ENCODE results near the gene DBI.

DBI gene

DNA sequence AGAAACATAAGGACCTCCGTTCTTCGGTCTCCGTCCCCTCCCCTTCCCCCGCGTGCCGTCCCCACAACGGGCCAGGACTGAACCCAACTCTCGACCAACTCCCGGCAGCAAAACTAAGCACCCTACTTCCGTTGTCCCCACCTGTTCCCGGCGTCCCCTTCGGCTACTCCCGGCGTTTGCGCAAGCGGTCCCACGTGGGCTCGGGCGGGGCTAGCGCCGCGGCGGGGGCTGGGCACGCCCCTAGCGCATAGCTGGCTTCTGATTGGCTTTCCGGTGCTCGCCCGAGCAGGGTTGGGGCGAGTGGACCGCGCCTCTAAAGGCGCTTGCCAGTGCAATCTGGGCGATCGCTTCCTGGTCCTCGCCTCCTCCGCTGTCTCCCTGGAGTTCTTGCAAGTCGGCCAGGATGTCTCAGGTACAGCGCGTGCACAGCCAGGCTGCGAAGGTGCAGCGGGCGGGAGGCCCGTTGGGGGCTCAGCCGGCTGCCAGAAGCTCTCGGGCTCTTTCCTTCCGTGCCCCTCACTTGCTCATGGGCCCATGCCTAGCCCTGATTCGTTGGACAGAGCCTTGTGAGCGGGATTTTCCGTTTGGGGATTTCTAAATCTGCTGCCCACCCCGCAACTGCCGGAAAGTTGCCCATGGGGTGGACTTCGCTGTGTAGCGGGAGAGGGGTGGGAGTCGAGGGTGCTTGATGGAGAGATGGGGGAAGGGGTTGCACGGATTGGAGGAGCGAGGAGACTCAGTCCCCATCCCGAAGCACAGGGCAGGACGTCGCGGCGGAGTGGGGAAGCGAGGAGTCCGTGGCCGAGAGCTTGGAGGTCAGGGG is at the start of gene DBI, which contains the start of gene C2orf76:
Gene DBI, plus strand, starts transcription at position 329 of the 823 bp plus-strand sequence. Its CDS starts 75 bp downstream, at position 404.
Gene C2orf76, minus strand, starts transcription at position 186 of the 823 bp plus-strand sequence. CDS start 26,875 bp downstream, outside the sequence.
- DNase-seq (ENCODE audit: low read depth in 3 of 3): peak; percentile 82 to 91 (median 85)

DNA sequence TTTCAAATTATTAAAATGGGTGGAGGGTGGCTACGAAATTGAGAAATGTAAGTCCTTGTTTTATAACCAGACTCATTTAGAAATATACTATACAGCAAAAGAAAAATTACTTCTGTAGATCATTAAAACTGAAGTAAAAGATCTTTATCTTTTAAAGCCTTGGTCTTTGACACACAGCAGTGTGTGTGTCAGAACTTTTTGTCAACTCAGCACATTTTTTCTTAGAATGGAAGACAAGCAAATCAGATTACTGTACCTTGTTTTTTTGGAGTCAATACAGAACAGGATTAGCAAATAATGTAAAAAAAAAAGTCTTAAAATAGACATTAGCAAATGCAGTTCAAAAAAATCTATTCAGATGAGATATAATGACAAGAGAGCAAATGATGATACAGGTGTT is 49.2 kb upstream of the DBI start:
- no peak for DNase-seq (ENCODE audit: low read depth in 3 of 3)

DNA sequence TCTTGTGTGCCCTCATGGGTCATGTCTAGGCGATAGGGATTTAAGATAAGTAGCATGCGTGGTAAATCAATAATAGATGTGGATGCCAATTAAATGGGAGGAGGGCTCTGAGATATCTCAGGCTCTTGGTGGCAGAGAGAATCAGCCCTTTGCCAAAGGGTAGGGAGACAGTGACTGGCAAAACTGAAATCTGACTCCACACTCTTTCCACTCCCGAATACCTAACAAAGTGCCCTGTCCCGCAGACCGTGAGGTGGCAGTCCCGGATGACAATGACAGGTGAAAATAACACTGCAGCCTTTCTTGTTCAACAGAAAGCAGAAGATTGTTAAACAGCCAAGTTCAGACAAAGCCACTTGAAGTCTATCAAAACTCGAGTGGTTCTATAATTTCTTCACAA is 47.2 kb upstream of the DBI start:
- no peak for DNase-seq (ENCODE audit: low read depth in 3 of 3)

DNA sequence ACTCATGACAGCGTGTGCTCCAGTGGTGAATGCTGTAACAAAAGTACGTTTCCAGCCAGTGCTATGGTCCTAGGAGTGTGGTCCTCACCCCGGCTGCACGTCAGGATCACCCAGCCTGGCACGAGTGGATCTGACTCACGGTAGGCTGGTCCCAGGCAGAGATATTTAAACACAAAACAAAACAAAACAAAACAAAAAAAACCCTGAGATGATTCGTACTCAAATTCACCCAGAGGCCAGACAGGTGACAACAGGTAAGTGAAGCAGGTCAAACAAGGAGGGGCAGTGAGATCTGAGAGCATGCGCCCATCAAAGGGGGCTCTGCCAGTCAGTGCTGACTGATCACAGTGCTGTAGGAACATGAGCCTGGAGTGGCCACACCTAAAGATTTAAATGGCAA is 43.3 kb upstream of the DBI start:
- DNase-seq (ENCODE audit: low read depth in 3 of 3): no peak

DNA sequence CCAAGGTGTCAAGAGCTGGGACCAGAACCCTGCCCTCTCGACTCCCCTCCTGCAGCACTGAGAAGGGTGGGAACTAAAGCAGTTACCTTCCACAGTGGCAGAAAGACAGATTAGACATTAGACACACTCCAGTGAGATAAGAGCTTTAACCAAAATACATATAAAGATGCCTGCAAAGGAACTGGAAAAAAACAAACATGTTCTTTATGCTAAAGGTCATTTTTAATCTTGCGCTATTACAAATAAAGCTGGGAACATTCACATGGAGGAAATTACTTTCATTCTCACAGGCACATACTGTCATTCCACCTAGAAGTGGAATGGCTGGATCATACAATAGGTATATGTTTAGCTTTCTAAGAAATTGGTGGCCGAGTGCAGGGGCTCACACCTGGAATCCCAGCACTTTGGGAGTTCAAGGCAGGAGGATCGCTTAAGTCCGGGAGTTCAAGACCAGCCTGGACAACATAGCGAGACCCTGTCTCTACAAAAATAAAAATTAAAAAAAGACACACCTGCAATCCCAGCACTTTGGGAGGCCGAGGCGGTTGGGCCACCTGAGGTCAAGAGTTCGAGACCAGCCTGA is 42.0 kb upstream of the DBI start:
- no peak for DNase-seq (ENCODE audit: low read depth in 3 of 3)

DNA sequence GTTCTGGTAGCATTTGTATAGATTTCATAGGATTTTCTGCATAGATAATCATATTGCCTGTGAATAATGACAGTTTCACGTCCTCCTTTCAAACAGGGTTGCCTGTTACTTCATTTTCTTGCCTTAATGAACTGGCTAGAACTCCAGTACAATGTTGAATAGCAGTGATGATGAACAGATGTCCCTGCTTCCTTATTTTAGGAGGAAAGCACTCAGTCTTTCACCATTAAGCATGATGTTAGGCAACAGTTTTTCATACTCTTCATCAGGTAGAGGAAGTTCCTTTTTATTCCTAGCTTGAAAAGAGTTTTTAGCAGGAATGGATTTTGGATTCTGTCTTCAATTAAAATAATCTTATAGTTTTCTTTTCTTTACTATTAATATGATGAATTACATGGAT is 39.8 kb upstream of the DBI start:
- no peak for DNase-seq (ENCODE audit: low read depth in 3 of 3)

DNA sequence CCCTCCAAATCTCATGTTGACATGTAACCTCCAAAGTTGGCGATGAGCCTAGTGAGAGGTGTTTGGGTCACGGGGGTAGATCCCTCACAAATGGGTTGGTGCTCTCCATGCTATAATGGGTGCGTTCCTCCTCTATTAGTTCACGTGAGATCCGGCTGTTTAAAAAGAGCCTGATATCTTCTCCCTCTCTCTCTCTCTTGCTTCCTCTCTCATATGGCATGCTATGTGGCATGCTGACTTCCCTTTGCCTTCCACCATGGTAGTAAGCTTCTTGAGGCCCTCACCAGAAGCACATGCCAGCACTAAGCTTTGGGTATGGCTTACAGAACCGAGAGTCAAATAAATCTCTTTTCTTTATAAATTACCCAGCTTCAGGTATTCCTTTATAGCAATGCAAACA is 39.3 kb upstream of the DBI start:
- DNase-seq (ENCODE audit: low read depth in 3 of 3): no peak

DNA sequence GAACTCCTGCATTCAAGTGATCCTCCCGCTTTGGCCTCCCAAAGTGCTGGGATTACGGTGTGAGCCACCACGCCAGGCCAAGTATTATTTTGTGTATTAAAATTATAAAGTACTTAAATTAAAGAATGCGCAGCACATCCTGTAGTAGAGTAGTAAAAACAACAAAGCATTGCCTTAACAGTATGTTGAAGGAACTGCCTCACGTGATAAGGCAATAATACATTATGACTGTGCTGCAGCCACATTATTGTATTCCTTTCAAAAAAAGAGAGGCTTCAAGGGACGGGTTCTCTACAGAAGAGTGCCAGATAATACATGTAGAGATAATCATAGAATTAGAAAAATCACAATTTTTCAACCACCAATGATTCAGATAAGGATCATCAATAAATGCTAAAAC is 33.8 kb upstream of the DBI start:
- no peak for DNase-seq (ENCODE audit: low read depth in 3 of 3)

DNA sequence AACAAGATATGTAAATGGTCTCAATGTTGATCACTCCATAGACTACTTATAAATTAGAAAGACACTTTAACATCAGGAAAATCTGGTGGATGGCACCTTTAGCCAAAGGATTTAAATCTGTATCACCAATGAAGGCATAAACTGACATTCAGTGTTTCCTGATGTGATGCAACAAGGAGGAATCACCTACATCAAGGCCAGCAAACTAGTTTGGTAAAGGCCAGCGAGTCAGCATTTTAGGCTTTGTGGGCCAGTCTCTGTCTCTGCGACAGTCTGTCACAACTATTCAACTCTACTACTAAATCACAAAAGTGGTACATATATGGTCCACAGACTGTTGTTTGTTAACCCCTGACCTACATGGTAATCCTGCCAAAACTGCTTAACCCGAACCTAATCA is 33.4 kb upstream of the DBI start:
- no peak for DNase-seq (ENCODE audit: low read depth in 3 of 3)

DNA sequence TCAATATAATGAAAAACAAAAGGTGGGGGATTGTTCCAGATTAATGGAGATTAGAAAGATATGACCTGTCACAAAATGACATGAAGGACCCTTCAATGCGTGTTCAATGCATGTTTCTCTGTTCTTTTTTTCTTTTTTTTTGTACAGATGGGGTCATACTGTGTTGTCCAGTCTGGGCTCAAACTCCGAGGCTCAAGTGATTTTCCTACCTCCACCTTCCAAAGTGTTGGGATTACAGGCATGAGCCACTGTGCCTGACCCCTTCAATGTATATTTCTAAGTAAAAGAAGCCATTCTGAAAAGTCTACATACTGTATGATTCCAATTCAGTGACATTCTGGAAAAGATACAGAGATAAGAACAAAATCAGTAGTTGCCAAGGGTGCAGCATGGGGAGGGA is 32.9 kb upstream of the DBI start:
- DNase-seq (ENCODE audit: low read depth in 3 of 3): no peak

DNA sequence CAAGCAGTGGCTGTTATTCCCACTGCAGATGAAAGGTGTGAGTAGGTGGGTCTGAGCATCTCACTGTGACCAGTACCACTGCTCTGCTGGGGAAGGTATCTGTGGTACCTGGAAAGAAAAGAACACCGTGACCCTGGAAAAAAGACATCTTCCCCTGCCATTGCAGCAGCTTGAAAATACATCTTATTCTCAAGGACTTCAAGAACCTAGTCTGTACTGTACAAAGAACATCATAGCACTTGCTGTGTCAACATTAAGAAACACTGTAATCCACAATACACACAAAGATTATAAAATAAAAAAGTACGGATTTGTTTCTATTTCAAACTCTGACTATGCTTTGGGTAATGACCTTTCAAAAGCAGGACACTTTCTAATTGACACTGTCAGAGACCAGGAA is 29.0 kb upstream of the DBI start:
- DNase-seq (ENCODE audit: low read depth in 3 of 3): no peak

DNA sequence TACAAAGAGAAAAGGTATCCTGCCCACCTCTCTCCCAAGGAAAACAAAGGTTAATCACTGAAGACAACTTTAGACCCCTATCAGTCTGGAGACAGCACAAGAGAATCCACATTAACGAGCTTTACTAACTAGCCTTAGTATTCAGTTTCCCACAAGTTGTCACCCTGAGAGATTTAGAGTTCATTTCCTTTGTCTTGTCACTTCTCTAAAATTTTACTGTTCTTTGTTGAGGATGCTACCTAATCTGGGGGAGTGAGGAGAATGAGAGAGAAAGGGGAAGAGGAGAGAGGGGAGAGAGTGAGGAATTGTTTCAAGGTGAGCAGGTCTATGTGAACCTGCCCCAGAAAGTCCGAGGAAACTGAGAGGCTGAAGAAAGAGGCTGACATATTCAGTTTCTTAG is 28.5 kb upstream of the DBI start:
- DNase-seq (ENCODE audit: low read depth in 3 of 3): no peak

DNA sequence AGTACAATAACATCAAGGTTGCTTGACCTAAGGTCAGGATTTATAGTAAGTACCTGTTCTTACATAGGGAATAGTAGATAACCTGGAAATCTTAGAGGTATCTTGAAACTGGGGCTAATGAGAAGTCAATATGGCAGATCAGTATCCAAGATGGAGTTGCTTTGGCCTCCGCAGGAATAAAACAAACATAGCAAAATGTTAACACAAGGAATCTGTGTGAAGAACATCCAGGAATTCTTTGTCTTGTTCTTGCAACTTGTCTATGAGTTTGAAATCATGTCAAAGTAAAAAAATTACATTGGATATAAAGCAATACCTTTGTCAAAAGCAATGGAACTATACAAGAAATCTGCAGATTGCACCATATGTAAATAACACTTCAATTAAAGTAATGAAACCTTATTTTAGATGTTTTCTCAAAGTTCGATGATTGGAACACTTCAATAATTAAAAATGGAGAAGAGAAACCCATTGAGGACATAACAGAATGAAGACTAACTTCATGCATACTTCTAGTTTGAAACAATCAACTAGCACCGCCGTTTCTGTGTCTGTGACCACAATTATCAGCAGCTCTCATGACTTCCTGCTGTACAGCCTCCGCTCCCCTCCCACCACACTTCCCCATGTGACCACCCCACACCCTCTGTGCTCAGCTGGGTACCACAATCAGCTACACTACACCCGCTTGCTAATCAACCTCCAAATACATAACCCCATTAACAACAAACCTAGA is 27.8 kb upstream of the DBI start:
- peak in 1 of 3 experiments; percentile 6 for DNase-seq (ENCODE audit: low read depth in 3 of 3)

DNA sequence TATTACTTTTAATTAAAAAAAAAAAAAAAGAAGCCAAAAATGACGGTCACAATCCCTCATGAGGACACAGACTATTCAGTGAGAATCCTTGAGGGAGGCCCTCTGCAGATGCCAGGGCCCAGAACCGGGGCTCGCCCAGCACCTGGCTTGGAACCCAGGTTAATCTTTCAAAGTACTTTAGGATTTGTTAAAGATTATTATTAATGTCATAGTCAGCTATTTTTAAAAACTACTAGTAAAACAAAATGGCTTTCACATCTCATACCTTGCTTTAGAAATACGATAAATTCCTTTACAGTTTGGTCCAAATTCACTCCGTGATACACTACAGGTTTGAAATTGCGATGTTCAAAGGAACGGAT is 27.2 kb upstream of the DBI start:
- no peak for DNase-seq (ENCODE audit: low read depth in 3 of 3)

DNA sequence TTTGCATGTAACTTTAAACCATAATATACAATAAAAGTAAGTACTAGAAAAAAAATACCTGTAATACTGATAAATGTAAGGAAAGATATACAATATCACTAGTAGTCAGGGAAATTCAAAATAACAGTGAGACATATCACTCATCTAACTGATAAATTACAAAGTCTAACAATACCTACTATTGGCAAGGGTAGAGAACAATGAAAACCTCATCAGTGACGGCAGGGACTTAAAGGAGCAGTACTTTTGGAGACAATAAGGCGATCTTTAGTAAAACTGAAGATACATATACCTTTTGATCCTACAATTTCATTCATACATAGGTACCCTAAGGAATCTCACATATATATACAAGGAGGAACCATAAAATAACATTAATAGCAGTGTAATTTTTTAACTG is 25.1 kb upstream of the DBI start:
- DNase-seq (ENCODE audit: low read depth in 3 of 3): no peak

DNA sequence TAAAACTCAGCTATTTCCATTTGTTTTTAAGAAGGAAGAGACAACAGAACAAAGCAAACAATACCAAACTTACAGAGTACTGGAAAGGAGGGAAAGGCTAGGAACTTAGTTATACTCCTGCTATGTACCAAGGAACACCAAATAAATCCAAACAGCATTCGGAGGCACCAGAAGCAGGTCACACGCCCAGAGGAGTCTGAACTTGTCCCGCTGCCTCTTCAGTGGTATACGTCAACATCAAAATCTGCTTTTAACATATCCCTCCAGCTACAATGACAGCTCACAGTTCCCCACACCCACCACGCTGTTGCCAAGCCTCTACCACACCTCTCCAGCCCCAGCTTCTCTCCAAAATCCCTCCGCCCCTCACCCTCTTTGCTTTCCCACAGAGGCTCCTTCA is 17.5 kb upstream of the DBI start:
- DNase-seq (ENCODE audit: low read depth in 3 of 3): no peak

DNA sequence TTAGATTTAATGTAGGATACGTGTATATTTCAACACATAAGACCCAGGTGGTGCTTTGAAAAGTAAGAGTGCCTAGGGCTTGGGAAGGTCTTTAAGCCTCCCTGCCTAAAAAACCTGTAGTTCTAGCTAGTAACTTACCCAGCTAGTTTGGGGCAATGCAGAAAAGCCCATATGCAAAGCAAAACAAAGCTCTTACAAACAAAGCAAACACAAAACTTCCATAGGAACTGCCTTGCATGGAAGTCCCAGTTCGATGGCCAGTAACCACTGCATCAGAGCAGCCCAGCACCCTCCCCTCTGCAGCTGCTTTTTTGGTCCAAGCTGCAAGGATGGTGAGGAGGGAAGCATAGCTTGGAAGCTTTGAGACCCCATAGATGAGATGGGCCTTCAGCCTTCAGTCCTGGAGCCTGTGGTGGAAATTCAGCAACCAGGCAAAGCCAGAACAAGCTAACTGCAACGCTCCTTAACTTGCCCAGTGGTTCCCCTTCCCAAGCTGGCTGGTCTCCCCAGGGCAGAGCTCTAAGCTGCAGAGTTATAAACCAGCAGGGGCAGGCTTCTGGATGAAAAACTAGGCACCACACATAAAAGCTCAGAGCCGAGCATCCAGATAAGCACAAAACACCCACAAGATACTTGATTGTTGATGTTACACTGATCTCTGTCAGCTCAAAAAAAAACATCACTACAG is 16.3 kb upstream of the DBI start:
- no peak for DNase-seq (ENCODE audit: low read depth in 3 of 3)

DNA sequence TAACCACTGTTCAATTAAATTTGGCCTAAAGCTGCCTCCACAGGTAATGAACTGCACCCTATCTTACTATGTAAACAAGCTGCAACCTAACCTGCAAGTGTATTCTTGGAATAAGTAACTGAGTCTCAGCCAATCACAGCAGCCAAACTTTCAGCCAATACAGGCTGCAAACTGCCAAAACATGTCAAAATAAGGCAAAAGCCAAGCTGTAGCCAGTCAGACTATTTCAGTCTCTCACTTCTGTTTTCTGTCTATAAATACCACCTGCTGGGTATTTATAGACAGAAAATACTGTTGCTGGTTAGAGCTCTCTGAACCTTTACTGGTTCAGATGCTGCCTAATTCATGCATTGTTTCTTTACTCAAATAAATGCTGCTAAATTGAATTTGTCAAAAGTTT is 14.4 kb upstream of the DBI start:
- DNase-seq (ENCODE audit: low read depth in 3 of 3): no peak

DNA sequence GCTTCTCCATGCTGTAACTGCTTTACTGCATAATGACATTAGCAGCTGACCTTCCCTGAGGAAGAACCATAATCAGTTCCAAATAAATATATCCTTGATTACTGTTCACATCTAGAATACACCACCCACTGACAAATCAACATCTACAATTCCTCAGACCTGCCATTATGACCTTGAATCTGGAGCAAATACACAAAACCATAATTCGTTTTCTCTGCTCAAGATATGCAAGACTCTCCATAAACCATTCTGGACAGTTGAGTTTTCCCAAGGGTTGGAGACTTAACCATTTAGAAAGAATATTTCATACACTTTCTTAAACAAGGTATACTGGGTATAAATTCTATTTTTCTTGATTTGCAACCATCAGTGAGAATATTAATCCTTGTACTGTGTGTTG is 11.9 kb upstream of the DBI start:
- DNase-seq (ENCODE audit: low read depth in 3 of 3): no peak

DNA sequence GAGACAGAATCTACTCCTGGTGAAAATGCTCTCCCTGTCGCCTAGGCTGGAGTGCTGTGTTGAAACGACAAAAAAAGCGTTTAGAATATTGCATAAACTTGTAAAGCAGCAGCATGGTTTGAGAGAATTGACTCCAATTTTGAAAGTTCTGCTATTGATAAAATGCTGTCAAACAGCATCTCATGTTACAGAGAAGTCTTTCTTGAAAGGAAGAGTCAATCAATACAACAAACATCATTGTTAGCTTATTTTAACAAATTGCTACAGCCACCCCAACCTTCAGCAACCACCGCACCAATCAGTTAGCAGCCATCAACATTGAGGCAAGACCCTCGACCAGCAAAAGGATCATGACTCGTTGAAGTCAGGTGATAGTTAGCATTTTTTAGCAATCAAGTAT is 7.0 kb upstream of the DBI start:
- DNase-seq (ENCODE audit: low read depth in 3 of 3): no peak

DNA sequence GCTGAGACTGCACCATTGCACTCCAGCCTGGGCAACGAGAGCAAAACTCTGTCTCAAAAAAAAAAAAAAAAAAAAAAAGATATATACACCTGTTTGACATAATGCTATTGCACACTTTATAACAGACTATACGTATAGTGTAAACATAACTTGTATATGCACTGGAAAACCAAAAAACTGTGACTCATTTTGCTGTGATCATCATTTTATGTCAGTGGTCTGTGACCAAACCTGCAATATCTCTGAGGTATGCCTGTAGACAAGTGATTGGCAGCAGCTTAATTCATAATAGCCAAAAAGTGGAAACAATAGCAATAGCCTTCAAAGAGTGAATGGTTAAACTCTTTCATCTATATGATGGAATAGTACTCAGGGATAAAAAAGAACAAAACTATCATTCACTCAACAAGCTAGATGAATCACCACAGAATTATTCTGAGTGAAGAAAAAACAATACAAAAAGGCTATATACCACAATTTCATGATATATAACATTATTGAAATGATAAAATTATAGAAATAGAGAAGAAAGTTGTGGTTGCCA is 6.3 kb upstream of the DBI start:
- DNase-seq (ENCODE audit: low read depth in 3 of 3): no peak

DNA sequence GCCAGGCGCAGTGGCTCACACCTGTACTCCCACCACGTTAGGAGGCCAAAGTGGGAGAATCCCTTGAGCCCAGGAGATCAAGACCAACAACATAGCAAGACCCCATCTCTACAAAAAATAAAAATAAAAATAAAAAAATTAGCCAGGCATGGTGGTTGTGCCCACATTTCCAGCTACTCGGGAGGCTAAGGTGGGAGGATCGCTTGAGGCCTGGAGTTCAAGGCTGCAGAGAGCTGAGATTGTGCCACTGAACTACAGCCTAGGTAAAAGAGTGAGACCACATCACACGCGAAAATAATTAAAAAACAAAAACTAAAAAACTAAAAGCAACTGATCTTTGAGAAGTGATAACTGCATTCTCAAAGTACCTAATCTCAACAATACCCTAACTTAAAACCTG is 2.0 kb upstream of the DBI start:
- DNase-seq (ENCODE audit: low read depth in 3 of 3): no peak

All from stimulated activated CD4-positive, alpha-beta T cell treated with anti-CD3 and anti-CD28 coated beads, TNF-alpha, amount 100 ng/mL, for 24 hours (primary cell).